CD4-positive, alpha-beta T cell treated with Interleukin-17A for 4 hours (primary cell): ENCODE data around the gene ZNF474.

Experiments used
- DNase-seq: peaks from one replicate; pipeline ENCODE4 v3.0.0-alpha.2; 2020; ENCODE audit warnings: mixed read lengths

Gene ZNF474

GRCh38 chr5:122154910-122155309 is 25.6 kb downstream of the ZNF474 start:
- DNase-seq = no peak

DNA sequence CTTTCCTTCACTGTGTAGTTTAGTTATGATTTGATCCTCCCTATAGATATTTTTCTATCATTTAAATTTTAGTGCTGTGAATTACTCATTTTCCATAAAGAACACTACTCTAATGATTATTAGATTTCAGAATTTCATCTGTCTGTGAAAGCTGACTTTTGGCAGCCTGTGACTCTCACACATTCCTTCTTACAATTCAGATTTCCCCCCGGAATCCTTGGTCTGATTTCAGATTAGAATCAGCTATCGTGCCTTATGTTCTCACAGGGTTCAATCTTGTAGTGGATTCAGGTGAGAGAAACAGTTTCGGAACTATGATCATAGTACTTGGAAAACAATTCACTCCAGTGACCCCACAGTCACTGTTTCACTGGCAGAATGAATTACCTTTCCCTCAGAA is 26.2 kb downstream of the ZNF474 start:
- DNase-seq = no peak

DNA sequence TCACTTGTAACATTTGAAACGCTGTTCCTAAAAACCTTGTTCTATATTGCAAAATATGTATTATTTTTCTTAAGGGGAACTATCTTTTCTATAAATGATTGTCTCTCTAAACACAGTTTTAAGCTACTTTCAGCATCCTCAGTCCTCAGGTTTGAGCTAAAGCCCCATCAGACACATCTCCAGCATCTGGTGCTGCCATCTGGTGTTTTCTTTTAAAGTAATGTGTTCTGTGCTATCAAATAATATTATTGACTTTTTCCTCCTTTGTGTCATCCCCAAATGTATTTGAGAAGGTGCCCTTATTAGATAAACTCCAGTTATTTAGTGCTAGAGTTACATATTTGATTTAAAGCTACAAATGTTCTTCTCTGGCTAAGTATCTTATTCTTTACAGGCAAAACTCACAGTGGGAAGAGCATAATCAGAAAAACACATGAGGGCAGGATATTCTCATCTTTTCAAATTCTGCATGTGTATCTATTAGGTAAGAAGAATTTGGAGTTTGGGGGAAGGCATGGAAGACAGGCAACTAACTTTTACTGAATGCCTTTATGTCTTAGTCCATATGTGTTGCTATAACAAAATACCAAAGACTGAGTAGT is 27.5 kb downstream of the ZNF474 start:
- no peak for DNase-seq

- DNase-seq = no peak
Measured at GRCh38 chr5:122162100-122162638, 32.8 kb downstream of the ZNF474 start.

DNA sequence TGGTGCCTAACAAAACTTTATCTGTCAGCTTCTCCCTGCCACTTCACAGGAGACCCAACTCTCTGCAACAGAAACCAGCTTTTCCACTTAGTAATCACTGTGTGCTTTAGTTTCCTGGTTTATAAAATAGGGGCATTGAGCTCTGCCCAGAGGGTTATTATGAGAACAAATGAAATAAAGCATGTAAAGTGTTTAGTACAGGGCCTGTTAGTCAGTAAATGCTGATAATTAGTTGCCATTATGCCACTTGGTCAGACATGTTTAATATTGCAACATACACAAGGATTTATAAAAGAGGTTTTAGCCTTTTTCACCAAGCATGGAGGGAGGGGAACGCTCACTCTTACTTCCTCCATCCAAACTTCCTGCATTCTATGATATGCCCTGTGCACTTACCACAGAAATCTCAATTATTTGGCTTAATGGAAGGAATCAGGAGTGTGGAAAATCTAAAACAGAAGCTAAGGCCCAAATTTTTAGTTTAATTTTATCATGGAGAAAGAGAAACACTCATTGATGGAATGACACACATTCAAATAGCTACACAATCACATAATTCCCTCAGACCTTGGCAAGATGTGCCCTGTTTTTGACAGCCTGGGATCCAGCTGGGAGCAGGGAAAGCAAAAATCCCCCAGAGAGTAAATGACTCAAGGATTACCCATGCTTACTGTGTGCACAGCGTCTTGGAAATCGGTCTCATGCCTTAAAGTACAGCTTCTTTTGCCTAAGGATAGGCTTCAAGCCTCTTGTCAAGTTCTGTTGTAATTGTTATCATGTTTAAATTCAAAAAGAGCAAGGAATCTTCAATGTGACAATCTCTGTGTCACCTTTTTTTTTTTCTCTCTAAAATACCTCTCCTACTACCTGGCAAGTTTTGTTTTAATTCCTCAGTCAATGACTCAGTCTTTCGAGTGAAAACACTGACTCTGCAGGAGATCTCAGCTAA is 34.0 kb downstream of the ZNF474 start:
- DNase-seq = no peak

GRCh38 chr5:122164070-122164435 is 34.7 kb downstream of the ZNF474 start:
- DNase-seq = no peak

DNA sequence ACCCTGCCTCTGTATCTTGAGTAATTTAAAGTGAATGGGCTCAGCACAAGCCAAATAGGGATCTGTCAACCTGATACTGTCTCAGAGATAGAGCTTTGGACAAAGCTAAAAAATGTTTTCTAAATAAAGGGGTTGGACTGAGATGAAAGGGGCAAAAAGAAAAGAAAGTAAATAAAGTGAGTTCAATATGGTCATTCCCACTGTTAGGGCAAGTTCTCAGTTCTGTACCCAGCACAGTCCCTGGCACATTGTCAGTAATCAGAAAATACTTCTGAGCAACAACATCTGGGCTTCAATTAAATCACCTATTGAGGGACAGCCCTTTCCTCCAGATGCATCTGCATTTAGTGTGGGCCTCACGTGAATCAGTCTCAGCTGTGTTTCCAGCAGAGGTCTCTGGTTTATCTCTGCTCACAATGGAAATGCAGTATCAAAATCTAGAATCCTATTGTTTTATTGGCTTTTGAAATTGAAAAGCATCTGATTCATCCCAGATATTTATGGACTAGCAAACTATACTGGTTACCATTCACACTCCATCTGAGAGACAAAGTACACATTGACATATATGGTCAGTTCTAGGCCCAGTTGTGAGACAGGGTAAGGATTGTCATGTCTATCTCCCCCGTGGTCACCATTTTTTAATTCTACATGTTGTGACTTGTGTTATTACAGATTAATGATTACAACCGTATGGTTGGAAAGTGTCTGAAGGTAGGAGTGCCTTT is 35.6 kb downstream of the ZNF474 start:
- DNase-seq = no peak

DNA sequence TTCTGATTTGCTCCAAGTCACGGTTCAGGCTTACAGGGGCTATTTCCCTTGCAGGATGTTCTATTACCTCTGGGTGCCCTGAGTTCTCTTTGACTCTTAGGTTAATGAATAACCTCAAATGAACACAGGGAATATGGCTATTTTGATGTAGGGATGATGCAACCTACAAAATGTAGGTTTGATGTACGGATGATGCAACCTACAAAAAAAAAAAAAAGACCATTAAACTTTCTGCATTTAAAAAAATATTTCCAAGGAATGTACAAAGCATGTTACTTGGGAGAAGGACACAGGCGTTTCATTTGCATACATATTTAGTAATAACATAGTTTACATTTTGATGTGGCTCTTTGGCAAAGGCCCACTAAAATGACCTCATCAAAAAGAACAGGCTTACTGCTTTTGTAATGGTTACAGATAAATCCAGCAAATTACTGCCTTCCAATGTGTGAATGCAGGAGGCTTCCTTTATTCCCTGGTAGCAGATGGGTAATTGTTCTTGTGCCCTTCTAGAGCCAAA is 36.3 kb downstream of the ZNF474 start:
- DNase-seq = no peak

- no peak for DNase-seq
Measured at GRCh38 chr5:122169350-122170103, 40.2 kb downstream of the ZNF474 start.

- no peak for DNase-seq
Measured at GRCh38 chr5:122170620-122171019, 41.3 kb downstream of the ZNF474 start.

DNA sequence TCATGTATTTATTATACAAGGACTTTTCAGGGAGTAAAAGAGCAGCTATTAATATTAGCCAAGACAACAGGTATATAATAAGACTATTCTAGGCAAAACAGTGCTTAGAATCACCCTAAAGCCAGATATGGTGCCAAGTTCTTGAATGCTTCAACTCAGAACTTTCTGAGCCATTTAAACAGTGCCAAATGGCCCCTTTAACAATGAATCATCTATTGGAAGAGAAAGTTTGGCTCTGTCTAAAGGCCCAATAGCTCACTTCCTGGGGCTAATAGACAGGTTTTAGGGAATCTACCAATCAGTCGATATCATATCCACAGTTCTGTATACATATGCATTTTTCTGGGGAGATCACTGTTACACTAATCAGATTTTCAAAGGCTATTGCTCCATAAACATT is 42.9 kb downstream of the ZNF474 start:
- no peak for DNase-seq

- no peak for DNase-seq
Measured at GRCh38 chr5:122173474-122174415, 44.4 kb downstream of the ZNF474 start.

DNA sequence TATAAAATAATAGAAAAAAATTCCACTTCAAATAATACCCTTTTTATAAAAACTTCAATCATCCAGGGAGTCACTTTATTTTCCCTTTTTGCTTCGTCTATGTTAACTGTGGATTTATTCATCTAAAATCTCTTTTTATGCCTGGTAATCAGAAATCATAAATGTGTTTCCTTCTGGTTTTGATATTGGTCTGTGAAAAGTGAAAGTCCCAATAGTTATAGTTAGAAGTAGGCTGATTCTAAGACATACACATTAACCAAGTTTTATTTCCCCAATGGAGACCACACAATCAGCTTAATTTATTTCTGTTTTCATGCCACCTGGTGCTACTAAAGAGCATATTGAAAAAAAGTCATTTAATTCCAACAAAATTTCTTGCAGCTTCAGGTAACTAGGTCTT is 45.7 kb downstream of the ZNF474 start:
- no peak for DNase-seq

GRCh38 chr5:122175852-122176251 is 46.5 kb downstream of the ZNF474 start:
- DNase-seq = no peak

- DNase-seq = no peak
Measured at GRCh38 chr5:122177161-122177560, 47.8 kb downstream of the ZNF474 start.

DNA sequence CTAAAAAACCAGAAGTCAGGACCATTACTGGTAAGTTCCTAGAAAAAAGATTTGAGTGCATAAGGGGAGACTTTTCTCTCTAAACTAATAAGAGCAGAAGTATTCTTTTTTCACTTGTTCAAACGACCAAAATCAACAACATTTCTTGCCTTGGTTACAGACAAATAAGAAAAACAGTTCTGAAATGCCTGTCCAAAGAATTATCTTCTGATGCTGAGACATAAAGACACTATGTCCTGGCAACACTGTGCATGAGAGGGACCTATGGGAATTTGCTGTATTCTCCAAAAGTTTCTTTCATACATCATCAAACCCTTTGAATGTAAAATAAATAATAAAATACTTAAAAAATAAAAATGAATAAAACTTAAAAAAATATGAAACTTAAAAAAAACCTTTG is 50.4 kb downstream of the ZNF474 start:
- no peak for DNase-seq

DNA sequence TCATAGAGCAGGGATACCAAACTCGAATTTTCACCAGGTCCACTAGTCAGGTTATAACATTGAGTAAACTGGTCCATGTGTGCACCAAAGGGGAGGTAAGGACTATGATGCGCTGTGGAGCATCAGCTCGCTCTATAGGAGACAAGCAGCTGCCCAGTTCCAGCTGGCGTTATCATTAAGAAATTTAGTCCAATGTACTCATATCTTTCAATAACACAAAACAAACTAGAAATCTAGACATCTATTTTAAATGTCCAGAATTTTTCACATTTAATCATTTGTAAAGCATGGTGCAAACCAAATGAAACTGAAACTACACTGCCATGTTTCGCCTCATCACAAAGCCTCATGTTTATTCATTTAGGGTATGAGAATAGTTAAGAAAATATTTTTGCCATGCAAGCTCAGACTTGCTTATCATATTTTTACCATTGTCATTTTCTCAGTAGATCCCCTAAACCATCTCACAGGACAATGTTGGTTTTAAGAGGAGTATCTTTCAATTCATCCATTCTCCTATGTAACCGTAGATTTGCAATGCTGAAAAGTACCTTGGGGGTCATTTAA is 50.9 kb downstream of the ZNF474 start:
- no peak for DNase-seq

DNA sequence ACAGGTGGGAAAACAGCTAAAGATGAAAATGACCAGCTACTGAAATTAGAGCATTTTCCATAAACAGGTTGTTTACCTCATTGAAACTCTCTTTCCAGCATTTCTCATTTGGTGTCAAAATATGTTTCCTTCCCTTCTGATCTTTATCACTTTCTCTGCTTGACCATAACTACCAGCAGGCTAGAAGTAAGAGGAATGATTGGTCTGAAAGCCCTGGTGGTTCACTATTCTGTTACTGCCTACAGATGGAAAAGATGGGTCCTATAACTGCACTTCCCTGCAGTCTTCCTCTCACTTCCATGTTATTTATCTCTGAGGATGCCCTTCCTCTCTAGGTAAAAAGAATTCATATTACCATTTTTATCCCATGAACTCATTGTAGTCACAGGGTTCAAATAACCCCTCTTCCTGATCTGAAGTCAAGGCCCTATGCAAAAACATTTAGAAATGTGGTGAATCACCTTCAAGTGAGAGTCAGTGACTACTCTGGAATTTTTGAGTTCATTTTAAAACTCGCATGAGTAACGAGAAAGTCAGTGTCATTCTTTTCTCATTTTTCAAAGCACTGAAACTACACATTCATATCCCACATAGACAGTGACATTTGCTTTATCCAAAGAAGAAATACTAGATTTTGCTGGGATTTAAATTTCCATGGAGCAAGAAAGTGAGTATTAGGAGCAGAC is 51.7 kb downstream of the ZNF474 start:
- no peak for DNase-seq

DNA sequence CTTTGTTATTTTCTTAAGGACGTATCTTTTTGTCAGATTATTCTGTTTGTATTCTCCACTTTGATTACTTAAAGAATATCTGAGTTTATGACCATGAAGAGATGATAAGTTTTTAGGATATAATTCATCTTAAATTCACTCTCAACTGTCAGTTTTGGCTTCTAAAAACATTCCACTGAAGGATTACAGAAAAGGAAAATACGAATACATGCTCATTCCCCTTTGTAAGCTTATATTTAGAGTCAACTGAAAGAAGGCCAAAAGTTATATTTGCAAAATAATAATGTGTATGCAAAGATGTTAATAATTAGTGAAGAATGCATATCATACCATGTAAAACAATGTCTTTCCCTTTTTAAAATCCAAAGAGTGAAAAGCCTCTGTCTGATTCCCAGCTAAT is 52.5 kb downstream of the ZNF474 start:
- no peak for DNase-seq

DNA sequence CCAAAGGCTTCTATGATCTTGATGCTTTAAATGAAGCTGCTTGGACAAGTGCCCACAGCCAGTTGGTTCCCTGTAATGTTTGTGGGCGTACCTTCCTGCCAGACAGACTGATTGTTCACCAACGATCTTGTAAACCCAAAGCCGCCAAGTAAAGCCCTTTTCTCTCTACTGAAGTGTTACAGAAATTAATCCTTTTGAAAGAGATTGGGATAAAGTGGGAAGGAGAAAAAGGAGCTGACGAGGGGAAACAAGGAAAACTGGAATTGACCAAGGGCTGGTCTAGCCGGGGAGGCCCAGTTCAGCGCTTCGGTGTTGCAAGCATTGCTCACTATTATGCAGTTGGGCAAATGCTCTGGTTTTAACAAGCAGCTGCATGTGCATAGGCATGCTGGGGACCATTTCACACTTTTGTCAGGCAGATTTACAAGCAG is 53.2 kb downstream of the ZNF474 start:
- no peak for DNase-seq
